NCI-H2107 (cell line): ENCODE measurements around the gene ARHGAP15.
"Not testable (repeated sequence)": the region's sequence is repeated elsewhere in the genome, so short reads cannot be mapped to it uniquely, and the experiment has no call there.

Experiments used
- DNase-seq: peaks from one replicate; lab custom pipeline; 2025; lab: John Stamatoyannopoulos, UW

The ARHGAP15 gene

DNA sequence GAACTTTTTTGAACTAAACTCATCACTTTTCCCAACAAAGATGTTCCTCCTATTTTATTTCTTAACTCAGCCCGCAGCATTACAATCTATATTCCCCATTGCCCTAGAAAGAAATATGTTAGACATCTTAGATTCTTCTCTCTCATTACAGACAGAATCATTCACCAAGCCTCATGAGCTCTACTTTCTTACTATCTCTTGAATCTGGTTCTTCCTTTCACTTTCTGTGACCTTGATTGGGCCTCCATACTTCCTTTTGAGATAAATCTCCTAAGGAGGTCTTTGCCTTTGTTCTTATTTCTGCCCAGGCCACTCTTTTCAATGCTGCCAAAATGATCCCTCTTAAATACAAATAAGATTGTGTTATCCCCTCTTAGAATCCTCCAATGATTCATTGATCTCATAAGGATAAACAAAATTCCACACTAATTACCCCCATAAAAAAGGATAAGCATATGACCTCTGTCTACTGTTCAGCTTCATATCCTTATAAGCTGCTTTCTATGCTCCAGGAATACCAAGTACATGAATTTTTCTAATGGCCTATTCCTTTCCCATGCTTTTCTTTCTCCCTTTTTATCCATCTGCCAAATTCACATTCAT, 400.0 kb downstream of the ARHGAP15 start:
- no peak for DNase-seq

DNA sequence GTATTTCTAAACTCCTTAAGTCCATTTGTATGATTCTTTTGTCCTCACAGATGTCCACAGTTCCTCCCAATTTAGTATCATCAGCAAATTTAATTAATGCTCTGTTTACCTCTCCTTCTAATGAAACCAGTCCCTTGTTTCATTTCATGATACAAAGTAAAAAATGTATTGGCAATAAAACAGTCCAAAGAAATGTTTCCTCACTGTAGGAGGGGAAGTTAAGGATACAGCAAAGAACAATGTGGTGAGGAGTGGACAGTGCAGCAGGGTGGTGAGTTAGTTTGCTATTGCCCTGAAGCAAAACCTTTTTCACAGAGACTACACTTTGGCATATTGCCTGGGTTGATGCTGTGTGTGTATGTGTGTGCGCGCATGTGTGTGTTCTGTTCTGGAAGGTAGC, 401.5 kb downstream of the ARHGAP15 start:
- DNase-seq, result no peak

DNA sequence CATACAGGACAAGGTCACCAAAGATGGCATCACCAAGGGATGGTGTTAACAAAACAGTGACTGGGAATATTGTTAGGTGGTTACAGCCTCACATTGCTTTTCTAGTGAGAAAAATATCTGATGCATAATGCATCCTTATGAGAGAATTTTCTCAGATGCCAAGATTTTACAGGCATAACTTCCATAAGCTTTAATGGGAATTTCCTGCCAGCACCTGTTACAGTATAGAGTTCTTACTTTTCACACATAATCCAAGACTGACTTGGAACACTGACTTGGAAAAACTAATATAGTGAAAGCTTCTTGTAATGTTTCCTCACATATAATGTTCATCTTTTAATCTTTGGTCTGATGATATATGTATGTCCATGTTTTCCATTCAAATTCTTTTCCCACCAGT, 402.8 kb downstream of the ARHGAP15 start:
- no peak for DNase-seq

DNA sequence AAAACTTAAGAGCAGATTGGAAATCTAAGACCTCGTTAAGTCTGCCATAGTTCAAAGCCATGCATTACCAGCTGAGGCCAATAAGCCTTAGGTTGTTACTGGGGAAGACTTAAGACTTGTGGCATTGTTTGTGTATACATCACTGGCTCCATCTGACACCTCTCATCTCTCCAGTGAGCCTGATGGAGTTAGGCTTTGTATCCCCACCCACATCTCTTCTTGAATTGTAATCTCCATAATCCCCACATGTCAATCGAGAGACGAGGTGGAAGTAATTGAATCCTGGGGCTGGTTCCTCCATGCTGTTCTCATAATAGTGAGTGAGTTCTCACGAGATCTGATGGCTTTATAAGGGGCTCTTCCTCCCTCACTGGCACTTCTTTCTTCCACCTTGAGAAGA, 404.6 kb downstream of the ARHGAP15 start:
- no peak for DNase-seq

DNA sequence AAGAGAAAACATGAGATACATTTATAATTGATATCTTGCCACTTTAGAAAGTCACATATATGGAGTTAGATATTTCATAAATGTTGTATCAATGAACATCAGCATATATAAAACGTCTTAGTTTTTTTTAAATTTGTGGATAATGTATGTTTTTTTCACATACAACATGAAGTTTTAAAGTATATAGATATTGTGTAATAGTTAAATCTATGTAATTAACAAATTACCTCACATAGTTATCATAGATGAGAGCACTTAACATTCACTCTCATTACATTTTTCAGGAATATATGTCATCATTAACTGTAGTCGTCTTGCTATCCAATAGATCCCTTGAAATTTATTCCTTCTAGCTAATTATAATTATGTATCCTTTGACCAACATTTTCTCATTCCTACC, 406.6 kb downstream of the ARHGAP15 start:
- no peak for DNase-seq

DNA sequence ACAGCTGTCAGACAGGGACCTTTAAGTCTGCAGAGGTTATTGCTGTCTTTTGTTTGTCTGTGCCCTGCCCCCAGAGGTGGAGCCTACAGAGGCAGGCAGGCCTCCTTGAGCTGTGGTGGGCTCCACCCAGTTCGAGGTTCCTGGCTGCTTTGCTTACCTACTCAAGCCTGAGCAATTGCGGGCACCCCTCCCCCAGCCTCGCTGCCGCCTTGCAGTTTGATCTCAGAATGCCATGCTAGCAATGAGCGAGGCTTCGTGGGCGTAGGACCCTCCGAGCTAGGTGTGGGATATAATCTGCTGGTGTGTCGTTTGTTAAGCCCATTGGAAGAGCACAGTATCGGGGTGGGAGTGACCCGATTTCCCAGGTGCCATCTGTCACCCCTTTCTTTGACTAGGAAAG, 412.7 kb downstream of the ARHGAP15 start:
- DNase-seq, result not testable (repeated sequence)

DNA sequence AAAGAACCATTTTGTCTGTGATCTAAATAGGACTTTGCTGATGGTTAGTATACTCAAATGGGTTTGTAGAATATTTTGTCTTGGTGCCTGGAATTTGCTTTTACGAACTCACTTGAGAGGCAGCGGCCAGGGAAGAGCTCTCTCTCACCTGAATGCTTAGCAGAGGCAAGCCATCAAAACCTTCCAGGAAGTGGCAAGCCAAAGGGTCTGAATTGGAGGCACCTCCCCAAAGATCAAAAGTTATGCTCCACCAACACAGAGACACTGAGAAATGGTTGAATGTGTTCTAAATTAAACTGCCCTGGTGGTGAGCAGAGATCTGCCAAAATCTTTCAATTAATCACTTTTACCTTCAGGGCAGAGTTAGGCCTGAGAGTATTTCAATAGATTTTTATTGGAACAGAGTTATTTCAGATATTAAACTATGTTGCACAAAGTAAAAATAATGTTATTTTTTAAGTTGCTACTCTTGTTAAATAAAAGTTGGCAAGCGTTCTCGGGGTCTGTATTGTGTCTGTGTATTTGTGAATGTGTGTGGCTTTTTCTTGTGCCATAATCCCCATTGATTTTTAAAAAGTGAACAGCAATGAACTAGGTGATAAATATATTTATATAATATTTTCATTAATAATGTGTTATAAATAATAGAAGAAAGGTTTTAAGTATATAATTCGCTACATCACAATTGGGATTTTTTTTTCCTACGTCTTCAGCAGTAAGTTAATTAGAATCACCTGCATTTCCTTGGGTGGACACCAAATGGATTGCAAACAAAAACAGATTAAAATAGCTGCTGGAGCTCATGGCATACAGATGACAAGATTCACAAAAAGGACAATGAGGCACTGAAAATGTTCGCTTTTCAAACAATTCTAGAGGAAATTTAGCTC, 416.1 kb downstream of the ARHGAP15 start:
- no peak for DNase-seq

DNA sequence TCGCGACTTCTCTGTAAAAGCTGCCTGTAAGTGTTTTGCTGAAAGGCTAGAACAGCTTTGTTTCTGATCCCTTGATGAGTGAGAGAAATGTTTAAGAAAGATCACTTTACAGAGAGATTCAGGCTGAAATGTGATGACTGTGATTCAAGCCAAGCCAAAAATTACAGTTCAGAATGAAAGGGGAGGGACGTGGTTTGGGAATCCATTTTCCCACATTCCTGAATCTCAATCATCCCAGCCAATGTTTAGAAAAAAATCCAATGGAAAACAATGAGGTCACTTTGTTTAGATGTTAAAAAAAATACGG, 416.7 kb downstream of the ARHGAP15 start:
- DNase-seq, result no peak

DNA sequence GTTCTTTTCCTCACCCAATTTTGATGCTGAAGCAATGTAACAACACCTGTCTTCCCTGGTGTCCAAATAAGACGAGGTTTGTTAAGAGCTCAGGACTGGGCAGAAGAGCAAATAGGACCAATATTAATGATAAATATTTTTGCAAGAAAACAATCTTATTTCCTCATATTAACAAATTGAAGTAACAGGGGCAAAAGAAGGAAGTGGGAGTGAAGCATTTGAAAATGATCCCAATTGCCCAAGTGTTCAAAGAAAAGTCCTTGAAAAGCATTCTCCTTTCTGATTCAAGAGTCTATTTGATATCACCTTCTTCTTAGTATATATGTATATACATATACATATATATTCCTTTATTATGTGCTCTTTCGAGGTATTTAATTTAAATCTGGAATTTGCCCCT, 418.8 kb downstream of the ARHGAP15 start:
- no peak for DNase-seq

DNA sequence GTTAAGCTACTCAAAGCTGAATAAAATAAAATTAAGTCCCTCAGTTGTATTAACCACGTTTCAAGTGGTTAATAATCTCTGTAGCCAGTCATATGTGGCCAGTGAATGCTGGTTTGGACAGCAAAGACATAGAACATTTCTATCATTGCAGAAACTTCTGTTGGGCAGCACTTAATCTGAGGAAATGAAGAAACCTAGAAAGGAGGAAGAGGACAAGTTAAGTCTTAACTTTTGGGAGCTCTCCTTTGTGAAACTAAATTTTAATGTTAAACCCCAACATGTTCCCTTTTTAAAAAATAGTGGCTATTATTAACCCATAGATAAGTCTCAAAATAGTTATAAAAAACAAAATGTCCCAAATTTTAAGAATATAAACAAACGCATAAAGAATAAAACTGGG, 421.3 kb downstream of the ARHGAP15 start:
- no peak for DNase-seq

DNA sequence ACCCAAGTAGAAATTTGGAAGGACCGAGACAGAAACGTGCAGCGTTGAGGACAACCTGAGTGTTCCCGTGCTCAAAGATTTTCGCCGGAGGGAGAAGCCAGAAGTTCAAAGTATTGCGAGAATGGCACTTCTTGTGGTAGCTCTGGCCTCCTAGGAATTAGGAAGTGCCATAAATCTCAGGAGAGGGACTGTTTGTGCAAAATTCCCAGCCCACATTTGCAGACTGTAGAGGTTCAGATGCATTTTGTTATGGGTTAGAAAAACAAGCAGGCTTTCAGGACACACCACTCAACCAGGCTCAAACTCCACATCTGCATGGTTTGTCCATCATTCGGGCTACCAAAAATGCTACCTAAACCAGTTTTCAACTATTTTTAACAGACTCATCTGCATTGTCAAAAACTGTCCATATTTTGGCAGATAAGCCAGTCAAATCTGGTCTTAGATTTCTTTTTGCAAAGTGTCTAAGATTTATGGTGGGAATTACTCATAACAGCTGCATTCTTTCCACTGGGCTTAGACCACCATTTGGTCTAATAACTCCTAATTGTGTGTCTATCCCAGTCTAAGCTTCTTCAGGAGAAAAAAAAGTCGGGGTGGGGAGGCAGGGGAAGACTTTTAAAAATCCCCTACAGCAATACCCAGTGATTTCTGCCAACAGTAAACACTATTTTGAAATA, 422.9 kb downstream of the ARHGAP15 start:
- DNase-seq, result no peak

DNA sequence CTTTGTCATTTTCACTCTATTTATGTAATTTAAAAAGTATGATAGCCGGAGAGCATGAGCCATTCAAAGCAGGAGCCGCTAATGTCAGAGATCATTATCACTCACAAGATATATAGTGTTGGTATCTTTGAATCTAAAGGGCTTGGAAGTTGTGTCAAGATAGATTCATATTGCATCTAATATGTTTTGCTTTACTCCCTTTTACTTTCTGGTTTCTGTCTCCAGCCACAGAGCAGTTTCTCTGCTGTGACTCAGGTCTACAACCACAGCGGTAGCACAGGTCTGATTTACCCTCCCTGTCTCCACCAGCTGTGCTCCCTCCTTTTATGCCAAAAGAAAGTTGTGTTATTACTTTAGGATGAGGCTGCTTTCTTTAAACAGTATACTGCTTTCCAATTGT, 424.0 kb downstream of the ARHGAP15 start:
- no peak for DNase-seq

DNA sequence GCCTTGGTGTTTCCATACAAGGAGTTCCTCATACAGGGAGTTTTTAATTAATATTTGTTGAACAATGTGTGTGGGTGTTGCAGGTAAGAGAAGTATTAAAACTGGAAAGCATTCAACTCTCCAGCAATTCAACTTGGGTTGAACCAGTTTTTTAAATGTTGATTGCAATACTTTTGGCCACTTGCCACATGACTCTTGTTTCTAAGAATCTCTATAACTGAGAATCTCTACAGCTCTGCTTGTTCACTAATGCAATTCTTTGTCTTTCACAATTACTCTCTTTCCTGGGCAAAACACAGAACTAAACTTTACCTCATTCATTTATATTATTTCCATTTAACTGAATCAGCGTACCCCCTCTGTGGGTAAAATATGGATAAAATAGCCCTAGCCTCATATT, 429.4 kb downstream of the ARHGAP15 start:
- no peak for DNase-seq

DNA sequence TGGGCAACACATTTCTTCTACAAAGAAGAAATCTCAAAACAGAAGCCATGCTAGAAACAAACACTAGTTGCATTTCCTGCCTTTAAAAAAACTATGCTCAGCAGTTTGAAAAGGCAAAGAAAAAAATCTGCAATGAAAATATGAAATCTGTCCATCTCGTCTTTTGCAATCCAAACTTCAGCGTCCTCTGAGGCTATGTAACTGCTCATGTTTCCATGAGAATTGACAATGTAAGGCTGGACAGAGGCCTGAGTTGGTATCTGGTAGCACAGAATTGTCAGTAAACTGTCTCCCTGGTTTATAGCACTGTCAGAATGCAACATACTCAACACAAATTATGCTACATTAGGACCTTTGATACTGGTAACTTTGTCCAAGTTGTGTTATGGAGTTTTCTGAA, 429.9 kb downstream of the ARHGAP15 start:
- DNase-seq, result no peak

DNA sequence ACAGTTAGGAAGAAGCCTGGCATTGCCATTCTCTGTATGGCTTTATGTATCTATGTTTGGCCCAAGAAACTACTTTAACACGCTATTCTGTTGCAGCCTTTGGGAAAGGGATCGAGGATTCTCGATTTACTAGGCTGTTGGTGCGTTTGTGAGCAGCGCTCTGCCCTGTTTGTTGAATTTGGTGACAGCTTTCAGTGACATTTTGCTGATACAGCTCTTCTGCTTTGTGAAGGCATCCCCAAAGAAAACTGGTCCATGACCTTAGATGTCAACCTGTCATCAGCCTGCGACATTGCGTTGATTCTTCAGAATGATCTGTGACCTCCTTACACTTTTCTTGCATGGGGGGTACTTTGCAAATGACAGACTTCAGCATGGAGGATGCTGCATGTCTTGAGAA, 431.5 kb downstream of the ARHGAP15 start:
- DNase-seq, result no peak

DNA sequence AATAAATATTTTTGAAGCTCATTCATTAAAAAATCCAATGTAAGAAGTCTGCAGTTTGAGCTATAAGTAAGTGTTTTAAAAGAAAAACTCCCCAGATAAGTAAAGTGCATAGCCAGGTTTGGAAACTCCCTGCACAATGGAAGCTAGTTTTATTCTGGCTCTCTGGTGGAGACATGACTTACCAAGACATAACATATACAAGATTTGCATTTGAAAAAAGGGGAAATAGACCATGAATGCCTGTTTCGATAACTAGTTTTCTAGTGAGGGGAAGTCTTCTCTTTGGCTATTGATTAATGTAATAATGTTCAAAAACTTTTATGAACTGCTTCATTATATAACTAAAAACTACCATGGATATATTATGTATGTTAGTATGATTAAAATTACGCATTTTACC, 435.2 kb downstream of the ARHGAP15 start:
- DNase-seq, result no peak

DNA sequence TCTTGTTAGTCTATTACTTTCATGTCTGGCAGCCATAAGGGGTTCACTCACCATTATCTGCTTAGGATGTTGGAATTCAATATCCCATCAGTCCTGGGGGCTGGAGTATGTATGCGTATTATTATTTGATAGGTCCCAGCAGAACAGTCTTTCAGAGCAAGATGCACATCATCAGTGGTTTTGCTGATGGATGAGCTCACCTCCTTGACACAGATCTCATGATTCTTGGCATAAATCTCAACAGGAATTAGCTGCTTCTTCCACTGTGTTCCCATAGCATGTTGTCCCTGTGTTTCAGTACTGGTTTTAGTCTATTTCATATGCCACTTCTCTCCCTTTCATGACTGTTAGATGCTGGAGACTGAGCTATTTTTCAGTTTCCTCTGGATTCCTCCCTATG, 442.5 kb downstream of the ARHGAP15 start:
- DNase-seq, result no peak

DNA sequence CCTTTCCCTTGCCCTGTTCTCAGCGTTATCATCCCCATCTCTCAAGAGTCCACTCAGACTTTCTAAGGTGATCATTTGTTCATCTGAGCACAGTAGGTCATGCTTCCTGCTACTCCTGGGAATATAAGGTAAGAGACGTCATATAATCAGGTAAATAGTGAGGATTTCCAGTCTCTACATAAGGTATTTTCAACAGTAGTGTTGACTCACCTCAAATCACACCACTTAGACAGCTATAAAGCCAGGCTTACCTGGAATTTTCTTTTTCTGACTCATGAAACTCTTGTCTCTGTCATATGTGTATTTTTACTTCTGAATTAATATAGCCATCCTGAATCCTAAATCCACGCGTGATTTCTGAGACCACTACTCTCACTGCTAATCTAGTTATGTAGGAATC, 443.2 kb downstream of the ARHGAP15 start:
- DNase-seq, result no peak

DNA sequence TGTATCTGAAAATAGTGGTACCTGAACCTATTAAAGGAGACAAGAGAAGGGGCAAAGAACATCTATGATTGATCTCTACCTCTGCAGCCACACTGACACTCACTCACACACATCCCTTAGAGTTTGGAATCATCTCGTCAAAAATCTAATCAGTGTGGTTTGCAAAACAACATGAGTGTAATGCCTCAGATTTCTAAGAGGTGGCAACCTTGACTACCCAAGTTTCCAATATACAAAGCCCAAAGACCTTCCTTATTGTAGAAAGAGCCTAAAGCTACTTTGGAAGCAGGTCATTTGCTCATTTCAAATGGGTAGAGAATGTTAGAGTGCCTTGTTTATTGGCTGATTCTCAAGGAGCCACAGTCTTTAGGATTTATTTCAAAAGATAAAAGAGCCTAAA, 444.9 kb downstream of the ARHGAP15 start:
- no peak for DNase-seq

DNA sequence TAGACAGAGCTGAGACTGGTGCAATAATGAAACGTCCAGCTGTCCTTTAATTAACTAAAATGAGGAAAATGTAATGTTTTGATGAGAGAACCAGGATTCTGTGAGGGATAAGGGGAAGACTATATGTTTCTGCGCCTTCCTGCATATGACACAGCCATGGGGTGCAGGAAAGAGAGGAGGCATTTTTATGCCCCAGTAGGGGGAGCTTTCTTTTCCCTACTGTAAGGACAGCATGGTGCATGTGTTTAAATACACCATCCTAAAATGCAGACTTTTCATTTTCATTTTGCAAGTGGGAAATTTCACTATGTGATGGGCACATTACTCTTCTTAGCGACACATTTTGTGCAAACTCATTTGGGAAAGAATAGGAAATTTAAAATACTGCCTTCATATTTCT, 446.1 kb downstream of the ARHGAP15 start:
- DNase-seq, result no peak

DNA sequence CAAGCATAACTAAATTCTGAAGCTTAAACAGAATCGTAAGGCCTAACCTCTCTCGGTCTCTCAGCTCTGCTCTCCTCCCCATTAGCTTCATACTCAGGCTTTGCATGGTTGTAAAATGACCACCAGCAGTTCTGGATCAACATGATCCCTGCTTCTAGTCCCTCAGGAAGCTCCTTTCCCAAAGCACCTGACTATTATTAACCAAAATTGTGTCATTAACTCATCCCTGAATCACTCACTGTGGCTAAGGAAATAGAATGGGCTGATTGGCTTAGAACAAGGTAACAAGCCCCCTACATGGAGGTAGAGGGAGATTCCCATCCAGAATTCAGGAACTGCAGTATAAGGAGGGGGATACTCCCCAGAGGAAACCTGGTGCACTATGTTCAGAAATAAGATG, 448.3 kb downstream of the ARHGAP15 start:
- no peak for DNase-seq

DNA sequence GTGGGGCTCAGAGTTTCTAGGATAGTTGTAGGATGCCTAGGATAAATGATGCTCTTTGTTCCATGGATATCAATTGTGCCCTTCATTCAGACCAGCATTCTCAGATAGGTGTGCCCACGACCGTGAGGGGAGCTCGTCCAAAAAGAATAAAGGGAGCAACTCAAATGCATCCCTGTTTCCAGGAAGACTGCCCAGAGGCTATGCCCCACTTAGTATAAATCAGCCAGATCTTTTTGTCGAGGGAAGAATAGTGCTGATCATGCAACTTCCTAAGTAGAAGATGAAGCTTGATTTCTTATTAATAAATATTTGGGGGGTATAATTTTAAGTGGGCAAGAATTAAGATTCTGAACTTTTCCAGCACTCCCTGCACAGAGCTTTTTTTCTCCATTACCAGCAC, 450.2 kb downstream of the ARHGAP15 start:
- no peak for DNase-seq

DNA sequence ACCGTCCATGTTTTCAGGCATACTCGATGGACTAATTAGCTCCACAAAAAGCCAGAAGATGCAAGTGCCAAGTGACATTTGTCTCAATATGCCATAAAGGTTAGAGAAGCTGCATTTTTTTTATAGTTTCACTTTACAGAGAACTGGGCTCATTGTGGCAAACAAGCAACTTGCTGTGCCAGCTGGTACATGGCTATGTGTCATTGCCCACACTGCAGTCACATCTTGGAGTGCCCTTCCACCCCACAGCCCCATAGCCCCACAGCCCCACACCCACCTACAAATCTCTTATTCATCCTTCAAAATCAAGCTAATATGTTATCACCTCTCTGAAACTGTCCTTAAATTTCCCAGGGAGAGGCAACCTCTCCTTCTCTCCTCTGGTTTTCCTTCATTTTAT, 451.9 kb downstream of the ARHGAP15 start:
- DNase-seq, result no peak
